ENCODE results near the gene PML. TPM values are rescaled to one million over a fixed set of nuclear protein-coding genes. Genes with fewer than 3 reads are reported as not detected.

PML gene
- total RNA-seq, 1 experiment from 2014 or later = 24.6 TPM

GRCh38 chr15:74034206-74034755, 39.8 kb downstream of the PML start:
- Histone ChIP-seq H3K18ac (ENCODE audit: insufficient read length, low read depth, low read length) (no peak overlapping the region), H3K27me3 (ENCODE audit: insufficient read depth, low read length) (no peaks in the 10 kb centered on the region), H2BK120ac (ENCODE audit: low read depth, low read length, poor library complexity, severe bottlenecking) (no peak overlapping the region), H2BK15ac (ENCODE audit: low read depth, low read length) (no peak overlapping the region), H4K5ac (ENCODE audit: insufficient read length, low read depth, low read length) (no peak overlapping the region), H2BK20ac (ENCODE audit: low read depth, low read length, poor library complexity, severe bottlenecking) (no peak overlapping the region), H3K4me2 (ENCODE audit: insufficient read depth, insufficient read length, low read length) (no peak overlapping the region), H2BK5ac (ENCODE audit: insufficient read length, low read length) (no peak overlapping the region), H3K23me2 (ENCODE audit: insufficient read length, low read depth, low read length, poor library complexity, severe bottlenecking) (no peaks in the 10 kb centered on the region), H3K9me3 (ENCODE audit: control insufficient read depth, low read depth, low read length) (no peaks in the 10 kb centered on the region), H2BK12ac (ENCODE audit: insufficient read length, low read depth, low read length) (no peak overlapping the region), H4K20me1 (ENCODE audit: control insufficient read depth, insufficient read depth, insufficient read length) (no peaks in the 10 kb centered on the region), H3K9ac (ENCODE audit: extremely low read depth, insufficient read length, low read length) (no peak overlapping the region), H3K79me1 (ENCODE audit: insufficient read depth, low read depth, low read length, poor library complexity, severe bottlenecking) (no peaks in the 10 kb centered on the region), H3K14ac (ENCODE audit: insufficient read depth, low read length) (no peak overlapping the region), H3K56ac (ENCODE audit: insufficient read length, low read depth, low read length) (no peak overlapping the region), H3T11ph (ENCODE audit: low read length) (no peak overlapping the region), H3K79me2 (ENCODE audit: insufficient read depth, low read length) (no peaks in the 10 kb centered on the region), H4K91ac (ENCODE audit: insufficient read length, low read depth, low read length) (no peak overlapping the region), H2AFZ (ENCODE audit: low read length) (no peak overlapping the region), H3K4me1 (ENCODE audit: insufficient read depth, low read length) (peaks cover 3% of the 10 kb centered on the region; the same call in 1 of the 2 replicates), H4K8ac (replicated peaks; ENCODE audit: insufficient read length, low read depth, low read length) (no peak overlapping the region), H3K27ac (ENCODE audit: insufficient read length, low read depth, low read length) (no peak overlapping the region), H2AK5ac (ENCODE audit: insufficient read length, low read length) (no peak overlapping the region), H3K23ac (ENCODE audit: insufficient read length, low read depth, low read length) (no peak overlapping the region), H3K4ac (ENCODE audit: low read depth, low read length) (no peak overlapping the region)
- no peak for TF ChIP-seq CTCF (conservative IDR thresholded peaks at IDR 0.05)
- Mint-ChIP-seq H3K27me3 (ENCODE audit: low read depth) (no peaks in the 10 kb centered on the region), H3K4me3 (no peak overlapping the region), H3K9me3 (no peaks in the 10 kb centered on the region; a peak in 1 of 5 replicates), H3K4me1 (peaks cover 18 to 27% of the 10 kb centered on the region in 2 experiments), H3K36me3 (ENCODE audit: insufficient read depth in 1 of 3, low read depth in 3 of 3) (peaks cover 6 to 16% (median 13%) of the 10 kb centered on the region in 3 experiments), H3K27ac (no peak overlapping the region)
- WGBS (ENCODE audit: extremely low coverage, insufficient read length, low lambda C conversion rate) = no CpG with 5 or more reads among the region's 10 CpGs
- DNase-seq = no peak

Data from H9 (cell line).